Left lung (tissue), 14 donors: ENCODE results near the gene TAS2R39. TPM values are rescaled to one million over a fixed set of nuclear protein-coding genes. Genes with fewer than 3 reads are reported as not detected.
"Not testable (repeated sequence)": the region's sequence is repeated elsewhere in the genome, so short reads cannot be mapped to it uniquely, and the experiment has no call there.

ENCODE experiments used
- ATAC-seq: fragments of 200-7000 bp; cut with Tn5 transposase; one replicate; pipeline ENCODE4 v1.9.1; 2020; ENCODE audit warnings: moderate library complexity
- DNase-seq, 4 donors: peaks; one replicate each; pipeline ENCODE4 v3.0.0-alpha.2; 2013 to 2020
- H3K27ac ChIP-seq, 2 donors: fragments of 200-600 bp; sonication (generic) in 1 of 2; one replicate each; pipeline versions ENCODE4 v1.5.0 to v1.8.0; 2020 to 2021
- H3K27me3 ChIP-seq, 2 donors: fragments of 200-600 bp; sonication (generic) in 1 of 2; one replicate each; pipeline versions ENCODE4 v1.5.0 to v1.8.0; 2020 to 2021
- H3K36me3 ChIP-seq, 2 donors: fragments of 200-600 bp; sonication (generic) in 1 of 2; one replicate each; pipeline versions ENCODE4 v1.5.0 to v1.8.0; 2020 to 2021
- H3K4me1 ChIP-seq, 2 donors: fragments of 200-600 bp; one replicate each; pipeline ENCODE4 v1.8.0; 2021
- H3K4me3 ChIP-seq, 2 donors: fragments of 200-600 bp; sonication (generic) in 1 of 2; one replicate each; pipeline versions ENCODE4 v1.5.0 to v1.8.0; 2020 to 2021; ENCODE audit warnings: mild to moderate bottlenecking in 1 of 2
- H3K9me3 ChIP-seq, 2 donors: fragments of 200-600 bp; sonication (generic) in 1 of 2; one replicate each; pipeline versions ENCODE4 v1.5.0 to v1.8.0; 2020 to 2021
- intact Hi-C, 2 donors: fragments of 100-400 bp; cut with DNase I; formaldehyde crosslinking; loops; one replicate each; pipeline versions ENCODE4 v1.11.2 to v1.14.2; 2022
- long read RNA-seq, 12 donors: library from polyadenylated mRNA in 2 of 12; unstranded in 2 of 12; transcript quantifications; one replicate each; pipeline ENCODE4 v2.0.0 and lab custom pipeline, GENCODE V29; 2019 to 2026
- polyA plus RNA-seq, 6 donors: library from polyadenylated mRNA; unstranded; fragments of 120-200 nt; gene quantifications; one replicate each; pipeline ENCODE4 v1.2.1, GENCODE V29; 2013; ENCODE audit not compliant: insufficient read length in 6 of 6
- total RNA-seq, 2 donors: library from RNA; stranded (reverse); fragmentation: NEBNext Ultra II Directional; extraction: Animal tissue kit (Norgen Biotek cat#: 25700); gene quantifications; one replicate each; pipeline ENCODE4 v1.2.1, GENCODE V29; 2021
- TF ChIP-seq, protein P1 (sequence below), 2 donors: fragments of 200-600 bp; sonication (generic) in 1 of 2; IDR thresholded peaks; one replicate each; pipeline versions ENCODE4 v1.5.0 to v1.8.0; 2021; ENCODE audit warnings: antibody characterized with exemption in 2 of 2
- donor health status: DM: no; HTN: yes; CAD: no.
- donor health status: DM: no; HTN: no; CAD: no.

The TAS2R39 gene
- total RNA-seq (not detected), polyA plus RNA-seq (not detected)
- long read RNA-seq, donor 1, result 0 reads
- long read RNA-seq, donor 2, result 0 reads
- long read RNA-seq, donor 3, result 0 reads
- long read RNA-seq, donor 4, result 0 reads
- long read RNA-seq, donor 5, result 0 reads
- long read RNA-seq, donor 6, result 0 reads
- long read RNA-seq, donor 7, result 0 reads
- long read RNA-seq, donor 8, result 0 reads
- long read RNA-seq, donor 9, result 0 reads
- long read RNA-seq, donor 10, result 0 reads
- long read RNA-seq, donor 11, result 0 reads
- long read RNA-seq, donor 12, result 0 reads

DNA sequence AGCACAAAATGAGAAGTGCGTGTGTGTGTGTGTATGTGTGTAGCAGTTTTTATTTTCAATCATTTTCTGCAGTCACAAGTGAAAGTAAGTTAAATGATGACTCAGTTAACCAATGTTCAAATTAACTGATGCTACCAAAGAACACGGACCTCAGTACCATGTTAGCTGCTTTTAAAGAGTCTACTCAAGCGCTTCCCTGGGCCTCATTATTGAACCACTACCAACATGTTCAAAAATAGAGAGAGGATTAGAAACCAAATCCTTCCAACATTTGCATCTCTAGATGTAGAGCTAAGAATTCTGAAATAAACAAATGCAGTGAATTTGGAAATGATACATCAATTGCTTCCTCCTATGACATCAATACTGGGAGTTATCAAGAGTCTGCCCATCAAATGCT lies at the start of gene TAS2R39:
Gene TAS2R39, plus strand, starts transcription at position 396 of the 400 bp plus-strand sequence. Its CDS starts 0 bp downstream, at position 396.
- peaks cover 0 to 15% of the 10 kb centered on the region in 2 donors for H3K27me3 ChIP-seq
- H3K27ac ChIP-seq, result no peak within 1 kb of the TSS
- no peak within 1 kb of the TSS for H3K4me3 ChIP-seq
- DNase-seq (no peak), ATAC-seq (no peak)
- TF ChIP-seq, protein P1, sequence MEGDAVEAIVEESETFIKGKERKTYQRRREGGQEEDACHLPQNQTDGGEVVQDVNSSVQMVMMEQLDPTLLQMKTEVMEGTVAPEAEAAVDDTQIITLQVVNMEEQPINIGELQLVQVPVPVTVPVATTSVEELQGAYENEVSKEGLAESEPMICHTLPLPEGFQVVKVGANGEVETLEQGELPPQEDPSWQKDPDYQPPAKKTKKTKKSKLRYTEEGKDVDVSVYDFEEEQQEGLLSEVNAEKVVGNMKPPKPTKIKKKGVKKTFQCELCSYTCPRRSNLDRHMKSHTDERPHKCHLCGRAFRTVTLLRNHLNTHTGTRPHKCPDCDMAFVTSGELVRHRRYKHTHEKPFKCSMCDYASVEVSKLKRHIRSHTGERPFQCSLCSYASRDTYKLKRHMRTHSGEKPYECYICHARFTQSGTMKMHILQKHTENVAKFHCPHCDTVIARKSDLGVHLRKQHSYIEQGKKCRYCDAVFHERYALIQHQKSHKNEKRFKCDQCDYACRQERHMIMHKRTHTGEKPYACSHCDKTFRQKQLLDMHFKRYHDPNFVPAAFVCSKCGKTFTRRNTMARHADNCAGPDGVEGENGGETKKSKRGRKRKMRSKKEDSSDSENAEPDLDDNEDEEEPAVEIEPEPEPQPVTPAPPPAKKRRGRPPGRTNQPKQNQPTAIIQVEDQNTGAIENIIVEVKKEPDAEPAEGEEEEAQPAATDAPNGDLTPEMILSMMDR (IDR thresholded peaks at IDR 0.05), result no peak
- no peaks in the 10 kb centered on the region for H3K4me1 ChIP-seq
- H3K36me3 ChIP-seq, result no peaks in the 10 kb centered on the region
- H3K9me3 ChIP-seq, result peaks cover 0 to 17% of the 10 kb centered on the region in 2 donors
- intact Hi-C loops, result no loop called here

DNA sequence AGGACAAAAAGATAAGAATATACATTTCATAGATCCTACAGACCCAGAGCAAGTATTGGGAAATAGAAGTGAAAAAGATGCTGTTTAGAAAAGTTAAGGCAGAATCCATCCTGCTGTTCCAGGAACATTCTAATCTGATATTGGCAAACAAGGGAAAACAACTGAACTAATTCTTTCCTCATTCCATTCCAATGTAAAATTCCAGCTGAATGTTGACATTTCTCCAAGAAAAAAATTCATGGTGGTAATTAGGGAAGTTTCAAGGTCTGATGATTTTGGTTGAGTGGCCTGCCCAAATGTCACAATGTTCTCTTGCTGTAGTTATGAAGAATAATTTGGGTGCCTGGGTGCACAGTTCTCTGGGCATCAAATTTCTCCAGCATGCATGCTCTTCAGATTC lies 36.1 kb upstream of the TAS2R39 start:
- no peak for DNase-seq
- intact Hi-C loops, result no loop called here
- Histone ChIP-seq H3K9me3 (no peaks in the 10 kb centered on the region), H3K4me1 (no peaks in the 10 kb centered on the region), H3K27ac (no peak overlapping the region), H3K27me3 (no peaks in the 10 kb centered on the region), H3K4me3 (no peak overlapping the region), H3K36me3 (no peaks in the 10 kb centered on the region)
- TF ChIP-seq, protein P1 (IDR thresholded peaks at IDR 0.05), result no peak
- ATAC-seq, result no peak

DNA sequence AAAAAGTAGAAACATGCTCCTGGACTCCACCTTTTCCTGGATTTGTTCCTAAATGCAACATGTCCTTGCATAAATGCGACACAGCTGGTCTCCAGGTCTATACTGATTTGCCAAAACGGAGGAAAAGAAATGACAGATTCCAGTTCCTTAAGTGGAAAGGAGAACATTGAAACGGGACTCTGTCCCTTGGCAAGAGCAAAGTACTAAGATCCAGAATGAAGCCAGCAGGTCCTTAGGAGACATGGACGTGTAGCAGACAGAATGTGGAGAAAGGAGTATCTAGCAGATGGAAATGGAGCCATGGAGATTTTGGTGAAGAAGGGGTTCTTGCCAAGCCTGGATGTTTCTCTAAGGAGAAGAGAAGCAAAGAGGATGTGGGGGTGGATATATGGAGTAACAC lies 35.2 kb upstream of the TAS2R39 start:
- Histone ChIP-seq H3K27me3 (no peaks in the 10 kb centered on the region), H3K4me3 (no peak overlapping the region), H3K27ac (no peak overlapping the region), H3K9me3 (no peaks in the 10 kb centered on the region), H3K4me1 (no peaks in the 10 kb centered on the region), H3K36me3 (no peaks in the 10 kb centered on the region)
- intact Hi-C loops, result no loop called here
- TF ChIP-seq, protein P1 (IDR thresholded peaks at IDR 0.05), result no peak
- DNase-seq, result no peak
- ATAC-seq, result no peak

DNA sequence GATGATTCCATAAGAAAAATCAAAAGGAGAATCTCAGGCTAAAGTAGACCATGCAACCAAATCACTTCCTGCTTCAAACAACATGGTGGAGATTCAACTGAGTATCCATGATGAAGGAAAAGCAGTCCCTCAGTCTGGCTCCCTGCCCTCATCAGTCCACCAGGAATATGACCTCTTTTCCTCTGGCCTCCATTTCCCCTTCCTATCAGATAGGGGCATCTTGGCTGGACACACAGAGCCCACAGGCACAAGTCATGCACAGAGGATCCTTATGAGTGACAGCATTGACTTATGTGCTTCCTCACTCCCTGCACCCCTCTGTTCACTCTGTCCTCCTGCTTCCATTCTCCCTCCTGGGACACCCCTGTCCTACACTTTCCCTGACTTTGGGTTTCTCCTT lies 34.6 kb upstream of the TAS2R39 start:
- TF ChIP-seq, protein P1 (IDR thresholded peaks at IDR 0.05), result no peak
- Histone ChIP-seq H3K4me3 (no peak overlapping the region), H3K9me3 (no peaks in the 10 kb centered on the region), H3K36me3 (no peaks in the 10 kb centered on the region), H3K27me3 (no peaks in the 10 kb centered on the region), H3K27ac (no peak overlapping the region), H3K4me1 (no peaks in the 10 kb centered on the region)
- no peak for ATAC-seq
- intact Hi-C loops, result no loop called here
- no peak for DNase-seq

DNA sequence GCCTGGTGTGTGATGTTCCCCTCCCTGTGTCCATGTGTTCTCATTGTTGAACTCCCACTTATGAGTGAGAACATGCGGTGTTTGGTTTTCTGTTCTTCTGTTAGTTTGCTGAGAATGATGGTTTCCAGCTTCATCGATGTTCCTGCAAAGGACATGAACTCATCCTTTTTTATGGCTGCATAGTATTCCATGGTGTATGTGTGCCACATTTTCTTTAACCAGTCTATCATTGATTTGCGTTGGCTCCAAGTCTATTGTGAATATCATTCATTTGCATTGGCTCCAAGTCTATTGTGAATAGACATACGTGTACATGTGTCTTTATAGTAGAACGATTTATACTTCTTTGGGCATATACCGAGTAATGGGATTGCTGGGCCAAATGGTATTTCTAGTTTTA lies 32.5 kb upstream of the TAS2R39 start:
- intact Hi-C loops, H3K27ac ChIP-seq, ATAC-seq, H3K27me3 ChIP-seq, H3K36me3 ChIP-seq, H3K4me3 ChIP-seq, H3K9me3 ChIP-seq, DNase-seq, H3K4me1 ChIP-seq: not testable (repeated sequence)

DNA sequence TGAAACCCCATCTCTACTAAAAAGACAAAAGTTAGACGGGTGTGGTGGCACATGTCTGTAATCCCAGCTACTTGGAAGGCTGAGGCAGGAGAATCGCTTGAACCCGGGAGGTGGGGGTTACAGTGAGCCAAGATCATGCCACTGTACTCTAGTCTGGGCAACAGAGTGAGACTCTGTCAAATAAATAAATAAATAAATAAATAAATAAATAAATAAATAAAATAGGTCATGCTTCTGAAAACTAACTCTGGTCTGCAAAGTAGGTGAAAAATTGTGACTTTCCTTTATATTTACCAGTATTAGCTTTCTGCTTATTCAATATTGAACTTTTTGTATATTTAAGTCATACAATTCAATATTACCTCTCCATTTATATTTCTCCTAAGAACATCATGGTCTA lies 24.6 kb upstream of the TAS2R39 start:
- H3K4me1 ChIP-seq, DNase-seq, H3K27ac ChIP-seq, H3K36me3 ChIP-seq, intact Hi-C loops, H3K27me3 ChIP-seq, H3K4me3 ChIP-seq, ATAC-seq, H3K9me3 ChIP-seq: not testable (repeated sequence)
